Endometrium (tissue), 2 donors: ENCODE results near the gene SPAG8.

Experiments used
- FAIRE-seq: peaks from 2 replicates; lab custom pipeline; 2012; peaks lifted over from hg19 to GRCh38; lab: Jason Lieb, UNC
- donor health status: control.
- donor health status: control.

SPAG8 gene

DNA sequence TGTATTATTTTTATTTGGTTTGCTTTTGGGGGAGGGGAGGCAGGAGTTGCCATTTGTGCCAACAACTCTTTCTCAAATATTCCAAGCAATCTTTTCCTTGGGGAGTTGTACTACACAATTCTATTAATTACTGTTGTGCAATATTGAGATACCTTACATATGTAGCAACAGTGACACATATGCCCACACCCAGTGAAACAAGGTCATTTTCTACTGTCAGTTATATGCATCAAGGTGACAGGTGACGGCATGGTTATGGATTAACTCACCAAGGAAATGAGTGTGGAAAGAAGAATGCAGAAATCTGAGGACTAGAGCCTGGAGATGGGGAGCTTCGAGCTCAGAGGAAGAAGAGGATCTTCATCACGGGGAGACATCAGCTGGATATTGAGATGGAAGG, 40.1 kb downstream of the SPAG8 start:
- no peak for FAIRE-seq

DNA sequence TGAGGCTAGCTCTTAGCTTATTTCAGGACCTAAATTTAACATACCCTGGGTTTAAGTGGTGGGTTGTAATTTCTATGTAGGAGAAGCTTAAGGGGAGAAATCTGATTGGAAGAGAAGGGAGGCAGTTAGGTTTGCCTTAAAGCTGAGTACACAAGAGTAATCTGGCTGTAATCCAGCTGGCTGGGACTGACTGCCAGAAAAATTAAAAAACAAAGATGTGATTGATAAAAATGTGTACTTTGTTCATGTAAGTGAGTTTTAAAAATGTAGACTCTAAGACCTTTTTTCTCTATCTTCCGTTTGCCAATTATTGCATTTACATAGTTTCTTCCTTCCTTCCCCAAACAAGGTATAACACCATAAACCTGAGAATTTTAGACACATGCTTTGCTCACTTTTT, 40.5 kb downstream of the SPAG8 start:
- no peak for FAIRE-seq

DNA sequence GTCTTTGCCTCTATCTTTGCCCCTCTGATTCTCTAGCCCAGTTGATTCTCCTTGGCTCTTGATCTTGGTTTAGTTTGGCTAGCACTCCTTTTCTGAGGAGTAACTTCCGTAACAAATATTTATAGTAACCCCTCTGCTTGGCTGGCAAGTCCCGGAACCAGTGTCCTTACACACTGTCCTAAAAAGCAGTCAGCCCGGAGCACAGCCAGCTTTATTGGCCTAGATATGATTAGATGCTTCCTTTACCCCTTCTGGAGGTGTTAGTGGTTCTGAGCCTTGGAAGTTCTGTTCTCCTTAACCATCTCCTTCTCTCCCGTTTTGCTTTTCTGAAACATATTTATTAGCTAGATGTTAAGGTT, 41.0 kb downstream of the SPAG8 start:
- FAIRE-seq, result no peak

DNA sequence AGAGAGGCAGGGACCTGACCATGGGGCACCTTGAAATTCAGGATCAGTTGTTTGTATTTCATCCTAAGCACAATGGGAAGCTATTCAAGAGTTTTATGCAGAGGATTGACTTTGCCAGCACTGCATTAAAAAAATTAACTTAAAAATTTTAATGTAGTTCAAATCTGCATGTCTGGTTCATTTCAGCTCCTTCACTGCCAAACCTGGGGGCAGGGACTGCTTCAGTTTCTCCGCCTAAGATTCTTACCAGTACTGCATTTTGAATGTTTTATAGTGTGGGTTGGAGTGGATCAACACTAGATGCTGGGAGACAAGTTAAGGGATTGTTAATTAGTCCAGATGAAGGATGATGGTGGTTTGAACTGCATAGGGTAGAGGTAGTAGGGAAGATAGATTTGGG, 42.3 kb downstream of the SPAG8 start:
- FAIRE-seq, result no peak

DNA sequence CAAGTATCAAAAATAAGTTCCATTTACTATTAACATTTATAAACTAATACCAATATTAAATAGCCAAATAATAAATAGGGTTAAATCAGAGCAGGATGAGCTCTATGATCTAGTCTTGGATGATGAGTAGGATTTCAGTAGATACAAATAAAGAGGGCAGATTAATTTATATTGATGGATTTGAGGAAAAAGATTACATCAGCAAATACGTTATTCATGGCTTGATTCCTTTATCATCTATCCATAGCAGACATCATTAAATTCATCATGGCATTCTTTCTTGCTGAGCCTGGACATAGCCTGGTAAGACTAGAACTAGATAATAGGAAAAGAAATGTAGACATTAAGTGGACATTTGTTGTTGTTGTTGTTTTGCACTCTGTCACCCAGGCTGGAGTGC, 44.6 kb downstream of the SPAG8 start:
- FAIRE-seq, result no peak

DNA sequence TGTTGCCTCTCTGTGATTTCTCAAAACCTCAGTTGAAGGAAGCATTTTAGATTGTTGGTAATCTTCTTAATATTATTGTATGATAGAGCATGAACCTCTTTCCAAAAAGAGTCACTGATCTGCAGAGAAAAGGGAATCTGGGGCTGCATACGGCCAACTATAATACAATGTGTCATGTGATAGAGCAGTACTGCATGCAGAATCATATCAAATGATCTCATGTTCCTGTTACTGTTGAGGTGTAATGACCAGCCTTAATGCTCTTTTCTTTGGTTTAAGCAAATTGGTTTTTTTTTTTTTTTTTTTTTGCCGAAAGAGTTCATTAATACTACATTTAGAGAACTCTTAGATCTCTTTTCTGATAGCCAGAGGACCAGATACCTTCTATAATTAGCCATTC, 45.1 kb downstream of the SPAG8 start:
- FAIRE-seq, result no peak

DNA sequence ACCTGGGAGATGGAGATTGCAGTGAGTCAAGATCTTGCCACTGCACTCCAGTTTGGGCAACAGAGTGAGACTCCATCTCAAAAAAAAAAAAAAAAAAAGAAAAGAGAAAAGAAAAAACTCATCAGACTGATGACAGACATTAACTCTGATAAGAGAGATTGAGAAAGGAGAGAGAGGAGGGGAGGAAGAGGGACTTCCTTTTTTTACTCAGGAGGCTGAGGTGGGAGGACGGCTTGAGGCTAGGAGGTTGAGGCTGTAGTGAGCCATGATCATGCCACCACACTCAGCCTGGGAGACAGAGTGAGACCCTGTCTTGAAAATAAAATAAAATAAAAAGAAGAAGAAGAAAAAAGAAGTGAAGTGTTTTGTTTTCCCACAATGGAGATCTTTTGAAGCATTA, 48.3 kb downstream of the SPAG8 start:
- FAIRE-seq, result no peak

DNA sequence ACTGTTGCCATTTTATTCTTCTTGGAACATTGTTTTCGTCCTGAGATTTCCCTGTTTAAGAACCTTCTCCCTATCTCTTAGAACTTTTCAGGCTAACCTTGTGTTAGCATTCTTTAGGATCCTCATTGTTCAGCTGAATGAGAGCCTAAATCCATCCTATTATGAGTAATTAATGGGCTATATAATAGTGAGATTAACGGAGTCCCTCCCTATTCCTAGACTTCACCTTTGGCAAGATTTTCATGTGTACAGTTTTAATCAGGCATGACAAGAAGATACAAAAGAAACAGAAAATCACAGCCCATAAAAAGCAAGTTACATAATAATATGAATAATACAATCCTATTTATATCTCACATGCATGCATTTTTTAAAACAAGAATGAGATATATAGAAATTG, 48.9 kb downstream of the SPAG8 start:
- FAIRE-seq, result no peak

DNA sequence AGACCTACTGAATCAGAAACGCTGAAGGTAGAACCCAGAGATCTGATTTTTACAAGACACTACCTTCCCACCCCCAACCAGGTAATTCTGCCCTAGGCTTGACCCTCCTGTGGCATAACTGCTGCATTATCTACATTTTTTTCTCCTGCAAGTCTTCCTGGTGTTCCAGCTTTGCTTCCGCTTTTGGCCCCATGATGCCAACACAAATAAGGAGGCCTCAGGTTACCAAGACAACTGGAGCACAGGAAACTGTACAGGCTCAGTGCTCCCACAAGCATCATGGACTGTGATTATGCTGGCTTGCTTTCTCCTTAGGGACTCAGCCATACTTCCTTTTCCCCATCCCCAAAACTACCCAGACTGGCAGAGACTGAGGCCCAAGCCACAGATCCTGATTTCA, 51.4 kb downstream of the SPAG8 start:
- no peak for FAIRE-seq

DNA sequence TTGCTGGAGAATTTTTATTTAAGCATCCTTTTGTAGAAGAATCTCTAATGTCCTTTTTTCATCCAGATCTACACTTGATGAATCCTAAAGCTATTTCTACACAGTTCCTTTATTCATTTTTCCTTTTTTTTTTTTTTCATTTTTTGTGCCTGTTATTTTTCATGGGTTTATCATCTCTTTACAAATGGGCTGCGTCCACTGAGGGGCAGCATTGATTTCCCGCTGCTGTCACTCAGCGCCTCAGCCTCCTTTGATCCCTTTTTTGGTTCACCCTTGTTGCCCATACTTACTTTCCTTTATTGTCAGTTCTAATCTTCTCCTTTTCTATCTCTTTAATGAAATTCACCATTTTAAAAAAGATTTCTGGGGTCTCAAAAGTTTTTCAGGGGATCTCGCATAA, 52.3 kb downstream of the SPAG8 start:
- no peak for FAIRE-seq
